IMR-90 (cell line): ENCODE measurements around the gene ACSS2. TPM values are rescaled to one million over a fixed set of nuclear protein-coding genes. Genes with fewer than 3 reads are reported as not detected.
A peak's percentile ranks its signal among the peaks of the same experiment; 100 is the strongest.

Source experiments
- ATAC-seq: fragments of 200-7000 bp; cut with Tn5 transposase; 2 replicates; pipeline ENCODE4 v1.9.1; 2020; ENCODE audit warnings: low read depth, mild to moderate bottlenecking, moderate library complexity
- BruUV-seq: library from RNA; stranded (reverse); fragments of 400-500 nt; replicated peaks from 2 replicates; lab custom pipeline; 2021; lab: Mats Ljungman, UMichigan
- CTCF ChIA-PET: fragments of 300-600 bp; formaldehyde crosslinking; extraction: SDS; loops from one replicate; lab custom pipeline; 2021; ENCODE audit warnings: antibody characterized with exemption; lab: Yijun Ruan, JAX
- POLR2A ChIA-PET: fragments of 300-600 bp; sonication (Branson Sonifier 250); formaldehyde crosslinking; loops from one replicate; lab custom pipeline; 2022; ENCODE audit warnings: antibody characterized with exemption; ENCODE audit not compliant: unreplicated experiment; lab: Charles Lee
- DNase-seq: peaks from one replicate; pipeline ENCODE4 v3.0.0; 2013
- H2AFZ ChIP-seq: replicated peaks from 2 replicates; pipeline ENCODE3; 2013; ENCODE audit warnings: low read length, mild to moderate bottlenecking; ENCODE audit not compliant: poor library complexity
- H2AK5ac ChIP-seq: 2 replicates; pipeline ENCODE4 v1.6.1; 2013; ENCODE audit warnings: low read depth, low read length, inconsistent platforms
- H2AK9ac ChIP-seq: replicated peaks from 2 replicates; pipeline ENCODE3; 2013; ENCODE audit warnings: mild to moderate bottlenecking, low read depth, low read length, moderate library complexity; ENCODE audit not compliant: poor library complexity
- H2BK120ac ChIP-seq: 2 replicates; pipeline ENCODE4 v1.6.1; 2013; ENCODE audit warnings: low read depth, low read length, inconsistent platforms
- H2BK15ac ChIP-seq: 3 replicates; pipeline ENCODE4 v1.6.1; 2013; ENCODE audit warnings: low read depth, low read length, inconsistent platforms
- H2BK20ac ChIP-seq: 2 replicates; pipeline ENCODE4 v1.6.1; 2013; ENCODE audit warnings: low read depth, mild to moderate bottlenecking, inconsistent platforms, low read length, moderate library complexity
- H2BK5ac ChIP-seq: 2 replicates; pipeline ENCODE4 v1.6.1; 2013; ENCODE audit warnings: mild to moderate bottlenecking, low read depth, low read length, inconsistent platforms; ENCODE audit not compliant: poor library complexity, severe bottlenecking
- H3K14ac ChIP-seq: replicated peaks from 2 replicates; pipeline ENCODE4 v1.6.1; 2013; ENCODE audit warnings: low read depth, low read length, inconsistent platforms
- H3K18ac ChIP-seq: 2 replicates; pipeline ENCODE4 v1.6.1; 2013; ENCODE audit warnings: low read depth, low read length, control low read depth
- H3K23ac ChIP-seq: 2 replicates; pipeline ENCODE4 v1.6.1; 2013; ENCODE audit warnings: low read depth, low read length, inconsistent platforms
- H3K27ac ChIP-seq: 2 replicates; pipeline ENCODE4 v1.5.1; 2013; ENCODE audit warnings: mild to moderate bottlenecking, control low read depth, low read length; ENCODE audit not compliant: insufficient read depth
- H3K27me3 ChIP-seq: 2 replicates; pipeline ENCODE4 v1.6.1; 2013; ENCODE audit warnings: low read length; ENCODE audit not compliant: control insufficient read depth, insufficient read depth
- H3K36me3 ChIP-seq: 2 replicates; pipeline ENCODE4 v1.6.1; 2013; ENCODE audit warnings: low read length, mixed read lengths; ENCODE audit not compliant: control insufficient read depth, insufficient read depth
- H3K4ac ChIP-seq: 2 replicates; pipeline ENCODE4 v1.6.1; 2013; ENCODE audit warnings: low read depth, low read length, inconsistent platforms
- H3K4me1 ChIP-seq: 2 replicates; pipeline ENCODE4 v1.6.1; 2013; ENCODE audit warnings: low read length, mixed read lengths; ENCODE audit not compliant: control insufficient read depth, insufficient read depth
- H3K4me2 ChIP-seq: 2 replicates; pipeline ENCODE4 v1.6.1; 2013; ENCODE audit warnings: low read depth, mild to moderate bottlenecking, control low read depth, low read length, moderate library complexity
- H3K4me3 ChIP-seq: 2 replicates; pipeline ENCODE4 v1.5.1; 2013; ENCODE audit warnings: low read depth, mild to moderate bottlenecking, control low read depth, low read length, moderate library complexity; ENCODE audit not compliant: insufficient read depth
- H3K56ac ChIP-seq: 2 replicates; pipeline ENCODE4 v1.6.1; 2013; ENCODE audit warnings: low read length, inconsistent platforms; ENCODE audit not compliant: insufficient read depth; ENCODE audit errors: extremely low read depth
- H3K79me1 ChIP-seq, 2 experiments: 2 replicates each; pipeline ENCODE4 v1.6.1; 2013; ENCODE audit warnings: low read length in 2 of 2, inconsistent platforms in 1 of 2, low read depth in 1 of 2
- H3K9ac ChIP-seq: 2 replicates; pipeline ENCODE4 v1.6.1; 2013; ENCODE audit warnings: low read depth, low read length, control low read depth
- H3K9me1 ChIP-seq: 2 replicates; pipeline ENCODE4 v1.6.1; 2013; ENCODE audit warnings: low read length, inconsistent platforms; ENCODE audit not compliant: insufficient read depth
- H3K9me3 ChIP-seq: 2 replicates; pipeline ENCODE4 v1.6.1; 2013; ENCODE audit warnings: low read length; ENCODE audit not compliant: control insufficient read depth, insufficient read depth
- H4K20me1 ChIP-seq: 2 replicates; pipeline ENCODE4 v1.6.1; 2013; ENCODE audit warnings: low read length, inconsistent platforms; ENCODE audit not compliant: insufficient read depth
- H4K5ac ChIP-seq: 2 replicates; pipeline ENCODE4 v1.6.1; 2013; ENCODE audit warnings: mild to moderate bottlenecking, low read depth, low read length, control low read depth
- H4K8ac ChIP-seq, 2 experiments: 2 replicates each; pipeline ENCODE4 v1.6.1; 2013; ENCODE audit warnings: low read depth in 2 of 2, low read length in 2 of 2, control low read depth in 1 of 2, inconsistent platforms in 1 of 2
- H4K91ac ChIP-seq: 2 replicates; pipeline ENCODE4 v1.6.1; 2013; ENCODE audit warnings: low read depth, low read length, inconsistent platforms; ENCODE audit not compliant: insufficient read depth
- BHLHE40 ChIP-seq: fragments of 150-350 bp; IDR thresholded peaks from 2 replicates; pipeline ENCODE4 v1.6.1; 2016; ENCODE audit warnings: mild to moderate bottlenecking, low read depth, low read length
- CEBPB ChIP-seq: IDR thresholded peaks from 2 replicates; pipeline ENCODE4 v1.6.1; 2012; ENCODE audit warnings: low read depth, low read length, improper control_type of control experiment
- CHD1 ChIP-seq: IDR thresholded peaks from 2 replicates; pipeline ENCODE4 v1.6.1; 2012; ENCODE audit warnings: low read depth, low read length, improper control_type of control experiment
- FOS ChIP-seq: fragments of 150-350 bp; IDR thresholded peaks from 2 replicates; pipeline ENCODE4 v1.6.1; 2016; ENCODE audit warnings: low read depth, low read length
- MAFK ChIP-seq: IDR thresholded peaks from 2 replicates; pipeline ENCODE4 v1.6.1; 2012; ENCODE audit warnings: low read depth, low read length, improper control_type of control experiment
- MXI1 ChIP-seq: IDR thresholded peaks from 2 replicates; pipeline ENCODE4 v1.6.1; 2012; ENCODE audit warnings: low read depth, mild to moderate bottlenecking, low read length, moderate library complexity, borderline replicate concordance
- POLR2A ChIP-seq: IDR thresholded peaks from 2 replicates; pipeline ENCODE4 v1.6.1; 2012; ENCODE audit warnings: mild to moderate bottlenecking, low read depth, low read length
- RAD21 ChIP-seq: IDR thresholded peaks from 2 replicates; pipeline ENCODE4 v1.6.1; 2012; ENCODE audit warnings: low read length, improper control_type of control experiment
- RCOR1 ChIP-seq: IDR thresholded peaks from 2 replicates; pipeline ENCODE4 v1.6.1; 2012; ENCODE audit warnings: mild to moderate bottlenecking, low read length, improper control_type of control experiment; ENCODE audit not compliant: insufficient replicate concordance
- RFX5 ChIP-seq: IDR thresholded peaks from 2 replicates; pipeline ENCODE4 v1.8.0; 2012; ENCODE audit warnings: low read depth, mild to moderate bottlenecking, low read length, moderate library complexity
- WGBS, 2 experiments: methylation state at CpG; one replicate each; pipeline versions ENCODE4 v1.1.5 to v1.1.7; 2013; ENCODE audit warnings: missing lambda C conversion rate in 2 of 2; ENCODE audit not compliant: insufficient read length in 1 of 2; ENCODE audit errors: extremely low coverage in 2 of 2; 5-methylcytosine and 5-hydroxymethylcytosine counted together
- dilution Hi-C: fragments of 300-500 bp; cut with HindIII; formaldehyde crosslinking; loops from one replicate; pipeline ENCODE4 v1.14.3; 2018; ENCODE audit warnings: low sequenced_read_pairs; ENCODE audit not compliant: unreplicated experiment
- in situ Hi-C: fragments of 300-500 bp; cut with MboI; formaldehyde crosslinking; loops from 3 replicates; pipeline ENCODE4 v1.14.3; 2019; ENCODE audit warnings: low sequenced_read_pairs, inconsistent platforms, mixed read lengths
- intact Hi-C: fragments of 100-400 bp; cut with micrococcal nuclease; formaldehyde crosslinking; loops from 2 replicates; pipeline ENCODE4 v1.10.0; 2022
- polyA plus RNA-seq, 3 experiments: library from polyadenylated mRNA; depleted of rRNA; stranded (reverse); fragments of >200 nt; gene quantifications; 2 replicates each; pipeline ENCODE4 v1.2.3, GENCODE V29; 2012; ENCODE audit warnings: low replicate concordance in 1 of 3
- total RNA-seq: library from RNA; depleted of rRNA; stranded (reverse); fragments of >200 nt; gene quantifications from 2 replicates; pipeline ENCODE4 v1.2.3, GENCODE V29; 2012
- TF ChIP-seq, protein P1 (sequence below): conservative IDR thresholded peaks from 2 replicates; pipeline ENCODE4 v1.5.1; 2012; ENCODE audit warnings: mild to moderate bottlenecking, low read depth, low read length, improper control_type of control experiment
- TF ChIP-seq, protein P2 (sequence below): fragments of 150-350 bp; IDR thresholded peaks from 2 replicates; pipeline ENCODE4 v1.6.1; 2017; ENCODE audit warnings: mild to moderate bottlenecking, antibody characterized with exemption, low read length, low read depth
- TF ChIP-seq, protein P3 (sequence below): fragments of 150-350 bp; IDR thresholded peaks from 2 replicates; pipeline ENCODE4 v1.6.1; 2016; ENCODE audit warnings: low read depth, mild to moderate bottlenecking, low read length, moderate library complexity, borderline replicate concordance

The ACSS2 gene
- total and polyA plus RNA-seq, 2 of the 4 experiments (the other 2 are of a cell fraction) = 26.9 to 46.4 TPM

DNA sequence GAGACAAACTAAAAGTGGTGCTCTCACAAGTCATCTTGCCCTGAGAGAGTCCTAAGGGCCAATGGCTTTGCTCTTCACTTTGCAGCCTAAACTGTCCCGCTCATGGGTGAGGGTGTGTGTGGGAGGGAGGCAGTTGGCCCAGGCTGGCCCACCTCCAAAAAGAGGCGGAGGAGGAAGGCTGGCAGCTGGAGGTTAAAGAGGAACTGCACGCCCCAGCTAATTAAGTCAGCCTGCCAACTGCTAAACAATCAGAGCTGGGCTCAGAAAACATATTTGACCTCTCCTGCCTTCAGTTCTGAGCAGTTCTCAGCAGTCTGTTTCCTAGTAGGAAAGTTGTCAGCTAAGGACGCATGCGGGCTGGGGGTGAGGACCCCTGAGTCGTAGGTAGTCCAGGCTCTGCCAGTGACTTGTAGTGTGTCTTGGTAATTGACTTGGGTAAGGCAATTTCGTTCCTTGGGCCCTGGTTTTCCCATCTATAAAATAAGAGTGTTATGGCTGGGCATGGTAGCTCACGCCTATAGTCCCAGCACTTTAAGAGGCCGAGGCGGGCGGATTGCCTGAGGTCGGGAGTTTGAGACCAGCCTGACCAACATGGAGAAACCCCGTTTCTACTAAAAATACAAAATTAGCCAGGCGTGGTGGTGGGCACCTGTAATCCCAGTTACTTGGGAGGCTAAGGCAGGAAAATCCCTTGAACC lies 62.2 kb downstream of the ACSS2 start:
- POLR2A ChIA-PET = interaction anchor here (0.6 kb wide), 1 partner anchor 321 kb away, joined by 3 read pairs; no protein-coding TSS in a partner anchor
- BruUV-seq = no TSS peak

More for the DNA sequence above, 62.2 kb downstream of the ACSS2 start:
- Histone ChIP-seq H3K27ac (no peak overlapping the region), H2BK120ac (no peak overlapping the region), H2BK20ac (no peak overlapping the region), H3K27me3 (no peaks in the 10 kb centered on the region), H3K9me1 (peaks cover under 1% of the 10 kb centered on the region), H3K36me3 (peaks cover 36% of the 10 kb centered on the region), H4K5ac (no peak overlapping the region), H3K4me1 (no peaks in the 10 kb centered on the region; the same call in 1 of the 2 replicates), H2BK5ac (no peak overlapping the region), H2AK5ac (no peak overlapping the region), H2BK15ac (no peak overlapping the region), H4K91ac (no peak overlapping the region), H3K79me1 (no peaks in the 10 kb centered on the region; a peak in 1 of 4 replicates), H3K18ac (no peak overlapping the region), H4K8ac (no peak overlapping the region), H3K4me2 (no peak overlapping the region), H3K9ac (no peak overlapping the region), H2AFZ (peak overlapping the region; percentile 38), H4K20me1 (no peaks in the 10 kb centered on the region), H3K14ac (no peak overlapping the region), H3K9me3 (no peaks in the 10 kb centered on the region), H3K56ac (no peak overlapping the region), H3K23ac (no peak overlapping the region), H3K4ac (no peak overlapping the region), H3K4me3 (no peak overlapping the region), H2AK9ac (no peak overlapping the region)
- WGBS, 2 experiments = 100% methylated on average over 2 of the region's 14 CpGs; no CpG with 5 or more reads in 1 of the 2 experiments
- in situ Hi-C loops = no loop called here
- dilution Hi-C loops = no loop called here
- TF ChIP-seq FOS (no peak), CHD1 (no peak), BHLHE40 (no peak), MAFK (no peak), POLR2A (no peak), RFX5 (no peak), RAD21 (no peak), RCOR1 (no peak), CEBPB (no peak), MXI1 (no peak)
- TF ChIP-seq, protein P1, sequence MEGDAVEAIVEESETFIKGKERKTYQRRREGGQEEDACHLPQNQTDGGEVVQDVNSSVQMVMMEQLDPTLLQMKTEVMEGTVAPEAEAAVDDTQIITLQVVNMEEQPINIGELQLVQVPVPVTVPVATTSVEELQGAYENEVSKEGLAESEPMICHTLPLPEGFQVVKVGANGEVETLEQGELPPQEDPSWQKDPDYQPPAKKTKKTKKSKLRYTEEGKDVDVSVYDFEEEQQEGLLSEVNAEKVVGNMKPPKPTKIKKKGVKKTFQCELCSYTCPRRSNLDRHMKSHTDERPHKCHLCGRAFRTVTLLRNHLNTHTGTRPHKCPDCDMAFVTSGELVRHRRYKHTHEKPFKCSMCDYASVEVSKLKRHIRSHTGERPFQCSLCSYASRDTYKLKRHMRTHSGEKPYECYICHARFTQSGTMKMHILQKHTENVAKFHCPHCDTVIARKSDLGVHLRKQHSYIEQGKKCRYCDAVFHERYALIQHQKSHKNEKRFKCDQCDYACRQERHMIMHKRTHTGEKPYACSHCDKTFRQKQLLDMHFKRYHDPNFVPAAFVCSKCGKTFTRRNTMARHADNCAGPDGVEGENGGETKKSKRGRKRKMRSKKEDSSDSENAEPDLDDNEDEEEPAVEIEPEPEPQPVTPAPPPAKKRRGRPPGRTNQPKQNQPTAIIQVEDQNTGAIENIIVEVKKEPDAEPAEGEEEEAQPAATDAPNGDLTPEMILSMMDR = no peak
- TF ChIP-seq, protein P2, sequence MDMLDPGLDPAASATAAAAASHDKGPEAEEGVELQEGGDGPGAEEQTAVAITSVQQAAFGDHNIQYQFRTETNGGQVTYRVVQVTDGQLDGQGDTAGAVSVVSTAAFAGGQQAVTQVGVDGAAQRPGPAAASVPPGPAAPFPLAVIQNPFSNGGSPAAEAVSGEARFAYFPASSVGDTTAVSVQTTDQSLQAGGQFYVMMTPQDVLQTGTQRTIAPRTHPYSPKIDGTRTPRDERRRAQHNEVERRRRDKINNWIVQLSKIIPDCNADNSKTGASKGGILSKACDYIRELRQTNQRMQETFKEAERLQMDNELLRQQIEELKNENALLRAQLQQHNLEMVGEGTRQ = no peak
- TF ChIP-seq, protein P3, sequence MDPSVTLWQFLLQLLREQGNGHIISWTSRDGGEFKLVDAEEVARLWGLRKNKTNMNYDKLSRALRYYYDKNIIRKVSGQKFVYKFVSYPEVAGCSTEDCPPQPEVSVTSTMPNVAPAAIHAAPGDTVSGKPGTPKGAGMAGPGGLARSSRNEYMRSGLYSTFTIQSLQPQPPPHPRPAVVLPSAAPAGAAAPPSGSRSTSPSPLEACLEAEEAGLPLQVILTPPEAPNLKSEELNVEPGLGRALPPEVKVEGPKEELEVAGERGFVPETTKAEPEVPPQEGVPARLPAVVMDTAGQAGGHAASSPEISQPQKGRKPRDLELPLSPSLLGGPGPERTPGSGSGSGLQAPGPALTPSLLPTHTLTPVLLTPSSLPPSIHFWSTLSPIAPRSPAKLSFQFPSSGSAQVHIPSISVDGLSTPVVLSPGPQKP = no peak
- intact Hi-C loops = no loop called here
- ATAC-seq (no peak), DNase-seq (no peak)
- CTCF ChIA-PET = interaction anchor here (1.4 kb wide), 1 partner anchor 64 kb away, joined by 3 read pairs; no protein-coding TSS in a partner anchor
